ENCODE measurements around the gene SLC16A10.

DNA sequence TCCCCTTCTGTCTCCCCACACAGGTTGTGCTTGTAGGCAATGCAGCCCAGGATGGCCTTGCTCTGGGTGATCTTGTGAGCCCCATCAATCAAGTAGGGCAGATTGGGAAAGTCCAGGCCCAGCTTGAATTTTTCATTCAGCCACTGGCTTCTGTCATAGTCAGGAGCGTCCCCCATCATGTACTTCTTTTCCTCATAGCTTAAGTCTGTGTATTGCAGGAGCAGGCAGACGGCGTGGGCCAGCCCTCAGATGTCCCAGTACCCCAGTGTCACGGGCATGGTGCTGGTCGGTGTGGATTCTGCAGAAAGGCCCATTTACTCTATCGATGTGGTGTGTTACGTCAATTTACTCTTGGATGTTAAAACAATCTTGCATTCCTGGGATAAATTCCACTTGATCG lies 40.1 kb upstream of the SLC16A10 start:
- no peak for TF ChIP-seq SIN3A (IDR thresholded peaks at IDR 0.05; ENCODE audit: borderline replicate concordance, insufficient read depth, low read length)
- TF ChIP-seq POLR2AphosphoS5 (IDR thresholded peaks at IDR 0.05; ENCODE audit: low read depth, low read length): no peak
- no peak for TF ChIP-seq TAF1 (IDR thresholded peaks at IDR 0.05; ENCODE audit: borderline replicate concordance, insufficient read depth, low read length)
- TF ChIP-seq, protein P1, sequence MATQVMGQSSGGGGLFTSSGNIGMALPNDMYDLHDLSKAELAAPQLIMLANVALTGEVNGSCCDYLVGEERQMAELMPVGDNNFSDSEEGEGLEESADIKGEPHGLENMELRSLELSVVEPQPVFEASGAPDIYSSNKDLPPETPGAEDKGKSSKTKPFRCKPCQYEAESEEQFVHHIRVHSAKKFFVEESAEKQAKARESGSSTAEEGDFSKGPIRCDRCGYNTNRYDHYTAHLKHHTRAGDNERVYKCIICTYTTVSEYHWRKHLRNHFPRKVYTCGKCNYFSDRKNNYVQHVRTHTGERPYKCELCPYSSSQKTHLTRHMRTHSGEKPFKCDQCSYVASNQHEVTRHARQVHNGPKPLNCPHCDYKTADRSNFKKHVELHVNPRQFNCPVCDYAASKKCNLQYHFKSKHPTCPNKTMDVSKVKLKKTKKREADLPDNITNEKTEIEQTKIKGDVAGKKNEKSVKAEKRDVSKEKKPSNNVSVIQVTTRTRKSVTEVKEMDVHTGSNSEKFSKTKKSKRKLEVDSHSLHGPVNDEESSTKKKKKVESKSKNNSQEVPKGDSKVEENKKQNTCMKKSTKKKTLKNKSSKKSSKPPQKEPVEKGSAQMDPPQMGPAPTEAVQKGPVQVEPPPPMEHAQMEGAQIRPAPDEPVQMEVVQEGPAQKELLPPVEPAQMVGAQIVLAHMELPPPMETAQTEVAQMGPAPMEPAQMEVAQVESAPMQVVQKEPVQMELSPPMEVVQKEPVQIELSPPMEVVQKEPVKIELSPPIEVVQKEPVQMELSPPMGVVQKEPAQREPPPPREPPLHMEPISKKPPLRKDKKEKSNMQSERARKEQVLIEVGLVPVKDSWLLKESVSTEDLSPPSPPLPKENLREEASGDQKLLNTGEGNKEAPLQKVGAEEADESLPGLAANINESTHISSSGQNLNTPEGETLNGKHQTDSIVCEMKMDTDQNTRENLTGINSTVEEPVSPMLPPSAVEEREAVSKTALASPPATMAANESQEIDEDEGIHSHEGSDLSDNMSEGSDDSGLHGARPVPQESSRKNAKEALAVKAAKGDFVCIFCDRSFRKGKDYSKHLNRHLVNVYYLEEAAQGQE (IDR thresholded peaks at IDR 0.05; ENCODE audit: insufficient read depth in 1 of 2, low read depth in 2 of 2, low read length in 2 of 2): no peak
